GM12872 (cell line): ENCODE results near the gene SLC25A51.

ENCODE experiments used
- CTCF ChIP-seq: IDR thresholded peaks from 3 replicates; pipeline ENCODE4 v1.5.1; 2011; ENCODE audit warnings: low read depth, mild to moderate bottlenecking, low read length, moderate library complexity; ENCODE audit not compliant: insufficient read depth

Gene SLC25A51

GRCh38 chr9:37936376-37936775, 32.4 kb upstream of the SLC25A51 start:
- TF ChIP-seq CTCF = no peak

- no peak for TF ChIP-seq CTCF
Measured at GRCh38 chr9:37935096-37935495, 31.2 kb upstream of the SLC25A51 start.

GRCh38 chr9:37931592-37931991, 27.7 kb upstream of the SLC25A51 start:
- TF ChIP-seq CTCF = no peak

GRCh38 chr9:37929441-37929895, 25.5 kb upstream of the SLC25A51 start:
- TF ChIP-seq CTCF = no peak

GRCh38 chr9:37928552-37929430, 24.9 kb upstream of the SLC25A51 start:
- TF ChIP-seq CTCF = no peak

GRCh38 chr9:37927601-37928551, 23.9 kb upstream of the SLC25A51 start:
- TF ChIP-seq CTCF = no peak

GRCh38 chr9:37927132-37927531, 23.2 kb upstream of the SLC25A51 start:
- no peak for TF ChIP-seq CTCF
